IMR-90 (cell line): ENCODE results near the gene SRMS. TPM values are rescaled to one million over a fixed set of nuclear protein-coding genes. Genes with fewer than 3 reads are reported as not detected.
A peak's percentile ranks its signal among the peaks of the same experiment; 100 is the strongest.

Source experiments
- ATAC-seq: fragments of 200-7000 bp; cut with Tn5 transposase; 2 replicates; pipeline ENCODE4 v1.9.1; 2020; ENCODE audit warnings: low read depth, mild to moderate bottlenecking, moderate library complexity
- BruUV-seq: library from RNA; stranded (reverse); fragments of 400-500 nt; replicated peaks from 2 replicates; lab custom pipeline; 2021; lab: Mats Ljungman, UMichigan
- CTCF ChIA-PET: fragments of 300-600 bp; formaldehyde crosslinking; extraction: SDS; loops from one replicate; lab custom pipeline; 2021; ENCODE audit warnings: antibody characterized with exemption; lab: Yijun Ruan, JAX
- POLR2A ChIA-PET: fragments of 300-600 bp; sonication (Branson Sonifier 250); formaldehyde crosslinking; loops from one replicate; lab custom pipeline; 2022; ENCODE audit warnings: antibody characterized with exemption; ENCODE audit not compliant: unreplicated experiment; lab: Charles Lee
- DNase-seq: peaks from one replicate; pipeline ENCODE4 v3.0.0; 2013
- H2AFZ ChIP-seq: replicated peaks from 2 replicates; pipeline ENCODE3; 2013; ENCODE audit warnings: low read length, mild to moderate bottlenecking; ENCODE audit not compliant: poor library complexity
- H2AK5ac ChIP-seq: 2 replicates; pipeline ENCODE4 v1.6.1; 2013; ENCODE audit warnings: low read depth, low read length, inconsistent platforms
- H2AK9ac ChIP-seq: replicated peaks from 2 replicates; pipeline ENCODE3; 2013; ENCODE audit warnings: mild to moderate bottlenecking, low read depth, low read length, moderate library complexity; ENCODE audit not compliant: poor library complexity
- H2BK120ac ChIP-seq: 2 replicates; pipeline ENCODE4 v1.6.1; 2013; ENCODE audit warnings: low read depth, low read length, inconsistent platforms
- H2BK15ac ChIP-seq: 3 replicates; pipeline ENCODE4 v1.6.1; 2013; ENCODE audit warnings: low read depth, low read length, inconsistent platforms
- H2BK20ac ChIP-seq: 2 replicates; pipeline ENCODE4 v1.6.1; 2013; ENCODE audit warnings: low read depth, mild to moderate bottlenecking, inconsistent platforms, low read length, moderate library complexity
- H2BK5ac ChIP-seq: 2 replicates; pipeline ENCODE4 v1.6.1; 2013; ENCODE audit warnings: mild to moderate bottlenecking, low read depth, low read length, inconsistent platforms; ENCODE audit not compliant: poor library complexity, severe bottlenecking
- H3K14ac ChIP-seq: replicated peaks from 2 replicates; pipeline ENCODE4 v1.6.1; 2013; ENCODE audit warnings: low read depth, low read length, inconsistent platforms
- H3K18ac ChIP-seq: 2 replicates; pipeline ENCODE4 v1.6.1; 2013; ENCODE audit warnings: low read depth, low read length, control low read depth
- H3K23ac ChIP-seq: 2 replicates; pipeline ENCODE4 v1.6.1; 2013; ENCODE audit warnings: low read depth, low read length, inconsistent platforms
- H3K27ac ChIP-seq: 2 replicates; pipeline ENCODE4 v1.5.1; 2013; ENCODE audit warnings: mild to moderate bottlenecking, control low read depth, low read length; ENCODE audit not compliant: insufficient read depth
- H3K27me3 ChIP-seq: 2 replicates; pipeline ENCODE4 v1.6.1; 2013; ENCODE audit warnings: low read length; ENCODE audit not compliant: control insufficient read depth, insufficient read depth
- H3K36me3 ChIP-seq: 2 replicates; pipeline ENCODE4 v1.6.1; 2013; ENCODE audit warnings: low read length, mixed read lengths; ENCODE audit not compliant: control insufficient read depth, insufficient read depth
- H3K4ac ChIP-seq: 2 replicates; pipeline ENCODE4 v1.6.1; 2013; ENCODE audit warnings: low read depth, low read length, inconsistent platforms
- H3K4me1 ChIP-seq: 2 replicates; pipeline ENCODE4 v1.6.1; 2013; ENCODE audit warnings: low read length, mixed read lengths; ENCODE audit not compliant: control insufficient read depth, insufficient read depth
- H3K4me2 ChIP-seq: 2 replicates; pipeline ENCODE4 v1.6.1; 2013; ENCODE audit warnings: low read depth, mild to moderate bottlenecking, control low read depth, low read length, moderate library complexity
- H3K4me3 ChIP-seq: 2 replicates; pipeline ENCODE4 v1.5.1; 2013; ENCODE audit warnings: low read depth, mild to moderate bottlenecking, control low read depth, low read length, moderate library complexity; ENCODE audit not compliant: insufficient read depth
- H3K56ac ChIP-seq: 2 replicates; pipeline ENCODE4 v1.6.1; 2013; ENCODE audit warnings: low read length, inconsistent platforms; ENCODE audit not compliant: insufficient read depth; ENCODE audit errors: extremely low read depth
- H3K79me1 ChIP-seq, 2 experiments: 2 replicates each; pipeline ENCODE4 v1.6.1; 2013; ENCODE audit warnings: low read length in 2 of 2, inconsistent platforms in 1 of 2, low read depth in 1 of 2
- H3K9ac ChIP-seq: 2 replicates; pipeline ENCODE4 v1.6.1; 2013; ENCODE audit warnings: low read depth, low read length, control low read depth
- H3K9me1 ChIP-seq: 2 replicates; pipeline ENCODE4 v1.6.1; 2013; ENCODE audit warnings: low read length, inconsistent platforms; ENCODE audit not compliant: insufficient read depth
- H3K9me3 ChIP-seq: 2 replicates; pipeline ENCODE4 v1.6.1; 2013; ENCODE audit warnings: low read length; ENCODE audit not compliant: control insufficient read depth, insufficient read depth
- H4K20me1 ChIP-seq: 2 replicates; pipeline ENCODE4 v1.6.1; 2013; ENCODE audit warnings: low read length, inconsistent platforms; ENCODE audit not compliant: insufficient read depth
- H4K5ac ChIP-seq: 2 replicates; pipeline ENCODE4 v1.6.1; 2013; ENCODE audit warnings: mild to moderate bottlenecking, low read depth, low read length, control low read depth
- H4K8ac ChIP-seq, 2 experiments: 2 replicates each; pipeline ENCODE4 v1.6.1; 2013; ENCODE audit warnings: low read depth in 2 of 2, low read length in 2 of 2, control low read depth in 1 of 2, inconsistent platforms in 1 of 2
- H4K91ac ChIP-seq: 2 replicates; pipeline ENCODE4 v1.6.1; 2013; ENCODE audit warnings: low read depth, low read length, inconsistent platforms; ENCODE audit not compliant: insufficient read depth
- BHLHE40 ChIP-seq: fragments of 150-350 bp; IDR thresholded peaks from 2 replicates; pipeline ENCODE4 v1.6.1; 2016; ENCODE audit warnings: mild to moderate bottlenecking, low read depth, low read length
- CEBPB ChIP-seq: IDR thresholded peaks from 2 replicates; pipeline ENCODE4 v1.6.1; 2012; ENCODE audit warnings: low read depth, low read length, improper control_type of control experiment
- CHD1 ChIP-seq: IDR thresholded peaks from 2 replicates; pipeline ENCODE4 v1.6.1; 2012; ENCODE audit warnings: low read depth, low read length, improper control_type of control experiment
- FOS ChIP-seq: fragments of 150-350 bp; IDR thresholded peaks from 2 replicates; pipeline ENCODE4 v1.6.1; 2016; ENCODE audit warnings: low read depth, low read length
- MAZ ChIP-seq: IDR thresholded peaks from 2 replicates; pipeline ENCODE4 v1.6.1; 2012; ENCODE audit warnings: low read depth, mild to moderate bottlenecking, low read length, improper control_type of control experiment, moderate library complexity, borderline replicate concordance
- NFE2L2 ChIP-seq: fragments of 150-350 bp; IDR thresholded peaks from 2 replicates; pipeline ENCODE4 v1.6.1; 2016; ENCODE audit warnings: low read depth, mild to moderate bottlenecking, low read length
- POLR2A ChIP-seq: IDR thresholded peaks from 2 replicates; pipeline ENCODE4 v1.6.1; 2012; ENCODE audit warnings: mild to moderate bottlenecking, low read depth, low read length
- RAD21 ChIP-seq: IDR thresholded peaks from 2 replicates; pipeline ENCODE4 v1.6.1; 2012; ENCODE audit warnings: low read length, improper control_type of control experiment
- WGBS, 2 experiments: methylation state at CpG; one replicate each; pipeline versions ENCODE4 v1.1.5 to v1.1.7; 2013; ENCODE audit warnings: missing lambda C conversion rate in 2 of 2; ENCODE audit not compliant: insufficient read length in 1 of 2; ENCODE audit errors: extremely low coverage in 2 of 2; 5-methylcytosine and 5-hydroxymethylcytosine counted together
- dilution Hi-C: fragments of 300-500 bp; cut with HindIII; formaldehyde crosslinking; loops from one replicate; pipeline ENCODE4 v1.14.3; 2018; ENCODE audit warnings: low sequenced_read_pairs; ENCODE audit not compliant: unreplicated experiment
- in situ Hi-C: fragments of 300-500 bp; cut with MboI; formaldehyde crosslinking; loops from 3 replicates; pipeline ENCODE4 v1.14.3; 2019; ENCODE audit warnings: low sequenced_read_pairs, inconsistent platforms, mixed read lengths
- intact Hi-C: fragments of 100-400 bp; cut with micrococcal nuclease; formaldehyde crosslinking; loops from 2 replicates; pipeline ENCODE4 v1.10.0; 2022
- polyA plus RNA-seq, 3 experiments: library from polyadenylated mRNA; depleted of rRNA; stranded (reverse); fragments of >200 nt; gene quantifications; 2 replicates each; pipeline ENCODE4 v1.2.3, GENCODE V29; 2012; ENCODE audit warnings: low replicate concordance in 1 of 3
- total RNA-seq: library from RNA; depleted of rRNA; stranded (reverse); fragments of >200 nt; gene quantifications from 2 replicates; pipeline ENCODE4 v1.2.3, GENCODE V29; 2012
- TF ChIP-seq, protein P1 (sequence below): fragments of 150-350 bp; IDR thresholded peaks from 2 replicates; pipeline ENCODE4 v1.6.1; 2016; ENCODE audit warnings: low read depth, mild to moderate bottlenecking, low read length, moderate library complexity, borderline replicate concordance
- TF ChIP-seq, protein P2 (sequence below): conservative IDR thresholded peaks from 2 replicates; pipeline ENCODE4 v1.5.1; 2012; ENCODE audit warnings: mild to moderate bottlenecking, low read depth, low read length, improper control_type of control experiment

SRMS gene
- total and polyA plus RNA-seq, 2 of the 4 experiments (the other 2 are of a cell fraction), result not detected

DNA sequence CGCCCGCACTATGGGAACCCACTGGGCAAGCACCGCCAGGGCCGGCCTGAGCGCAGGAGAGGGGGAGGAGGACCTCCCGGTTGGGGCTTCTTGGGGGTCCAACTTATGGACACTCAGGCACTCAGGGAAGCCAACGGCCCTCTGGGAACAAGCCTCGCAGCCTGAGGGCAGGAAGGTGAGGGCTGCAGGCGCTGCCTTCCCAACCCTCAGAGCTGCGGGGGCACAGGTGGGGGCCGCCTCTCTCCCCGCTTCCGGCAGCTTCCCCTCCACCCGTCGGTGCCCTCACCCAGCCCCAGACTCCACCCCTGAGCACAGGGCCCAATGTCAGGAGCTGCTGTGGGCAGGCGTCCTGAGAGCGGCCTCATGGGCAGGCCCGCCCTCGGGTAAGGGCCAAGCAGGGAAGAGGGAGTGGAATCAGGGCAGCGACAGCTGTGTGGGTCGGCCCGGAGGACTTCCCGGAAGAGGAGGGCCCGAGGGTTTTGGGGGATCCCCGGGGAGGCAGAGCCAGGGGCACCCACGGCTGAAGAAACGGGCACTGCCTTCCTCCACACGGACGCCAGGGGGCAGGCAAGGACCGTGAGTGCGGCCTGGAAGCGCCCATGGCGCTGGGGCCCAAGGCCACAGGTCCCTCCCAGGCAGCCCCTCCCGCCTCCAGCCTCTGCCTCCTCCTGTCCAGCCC is 9.9 kb downstream of the SRMS start (continued):
- TF ChIP-seq, protein P1, sequence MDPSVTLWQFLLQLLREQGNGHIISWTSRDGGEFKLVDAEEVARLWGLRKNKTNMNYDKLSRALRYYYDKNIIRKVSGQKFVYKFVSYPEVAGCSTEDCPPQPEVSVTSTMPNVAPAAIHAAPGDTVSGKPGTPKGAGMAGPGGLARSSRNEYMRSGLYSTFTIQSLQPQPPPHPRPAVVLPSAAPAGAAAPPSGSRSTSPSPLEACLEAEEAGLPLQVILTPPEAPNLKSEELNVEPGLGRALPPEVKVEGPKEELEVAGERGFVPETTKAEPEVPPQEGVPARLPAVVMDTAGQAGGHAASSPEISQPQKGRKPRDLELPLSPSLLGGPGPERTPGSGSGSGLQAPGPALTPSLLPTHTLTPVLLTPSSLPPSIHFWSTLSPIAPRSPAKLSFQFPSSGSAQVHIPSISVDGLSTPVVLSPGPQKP, result no peak

DNA sequence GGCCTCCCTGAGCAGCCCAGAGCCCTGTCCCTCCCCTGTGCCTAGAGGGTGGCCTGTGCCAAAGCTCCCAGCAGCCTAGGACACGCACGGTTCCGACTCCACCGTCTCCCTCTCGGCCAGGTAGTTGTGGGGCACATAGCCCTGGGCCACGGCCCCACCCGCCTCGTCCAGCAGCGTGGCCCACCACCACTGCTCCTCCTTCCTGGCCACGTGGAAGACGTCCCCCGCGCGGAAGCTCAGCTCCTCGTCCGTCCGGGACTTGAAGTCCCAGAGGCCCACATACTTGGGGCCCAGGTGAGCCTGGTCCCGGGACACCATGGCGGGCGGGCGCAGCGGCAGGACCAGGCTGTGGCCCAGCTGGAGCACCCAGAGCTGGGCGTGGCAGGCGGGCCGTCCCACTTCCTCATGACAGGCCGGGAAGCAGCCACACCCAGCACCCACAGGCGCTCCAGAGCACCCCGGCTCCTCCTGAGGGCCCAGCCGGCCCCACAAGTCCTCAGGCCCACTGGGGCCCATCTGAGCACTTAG is 10.5 kb downstream of the SRMS start, which contains the start of gene PTK6:
TSS of gene PTK6 (minus strand) at position 380 of the 528 bp plus-strand sequence. CDS start at position 318, 62 bp downstream.
- Histone ChIP-seq H2BK15ac (no peak within 1 kb of the TSS), H2BK5ac (no peak within 1 kb of the TSS), H2AK9ac (peak within 1 kb of the TSS; percentile 43), H2AFZ (peak within 1 kb of the TSS; percentile 98), H3K79me1 (no peaks in the 10 kb centered on the region), H3K27me3 (peaks cover 4% of the 10 kb centered on the region; the same call in 1 of the 2 replicates), H3K56ac (no peak within 1 kb of the TSS), H2BK20ac (no peak within 1 kb of the TSS), H4K5ac (peak within 1 kb of the TSS; percentile 50; the same call in 1 of the 2 replicates), H3K23ac (no peak within 1 kb of the TSS), H4K91ac (0 out of 2 replicates have a peak within 1 kb of the TSS, but pooled peaks have one; percentile 8), H2AK5ac (peak within 1 kb of the TSS; percentile 39; the same call in 1 of the 2 replicates), H3K4me2 (peak within 1 kb of the TSS; percentile 28; the same call in 1 of the 2 replicates), H4K20me1 (no peaks in the 10 kb centered on the region), H3K14ac (no peak within 1 kb of the TSS), H3K4me3 (0 out of 2 replicates have a peak within 1 kb of the TSS, but pooled peaks have one; percentile 12), H3K36me3 (no peaks in the 10 kb centered on the region), H3K9me1 (no peaks in the 10 kb centered on the region), H4K8ac (peak within 1 kb of the TSS; percentile 5 to 91; a peak in 3 of 4 replicates), H3K4me1 (peaks cover 3% of the 10 kb centered on the region; the same call in 1 of the 2 replicates), H3K4ac (peak within 1 kb of the TSS; percentile 39; the same call in 1 of the 2 replicates), H2BK120ac (peak within 1 kb of the TSS; percentile 62; the same call in 1 of the 2 replicates), H3K27ac (no peak within 1 kb of the TSS; the same call in 1 of the 2 replicates), H3K18ac (no peak within 1 kb of the TSS), H3K9ac (no peak within 1 kb of the TSS), H3K9me3 (no peaks in the 10 kb centered on the region)
- dilution Hi-C loops (no loop called here), intact Hi-C loops (loop anchor here (5.0 to 10.0 kb wide), 3 partner anchors 118 to 520 kb away; partner anchors contain the start of genes RTEL1, STMN3 and UCKL1), in situ Hi-C loops (loop anchor here (10.0 kb wide), 2 partner anchors 328 to 438 kb away; partner anchors contain the start of genes ABHD16B, SAMD10 and TPD52L2)
- DNase-seq (no peak), ATAC-seq (no peak)
- ChIA-PET POLR2A (no interaction called here), CTCF (interaction anchor here (0.5 to 1.9 kb wide), 9 partner anchors 15 to 502 kb away, joined by 3 to 10 read pairs (median 3); partner anchors contain the start of gene TPD52L2)
- 92% methylated on average over 10 of the region's 29 CpGs; no CpG with 5 or more reads in 1 of the 2 experiments for WGBS, 2 experiments
- no TSS peak for BruUV-seq
- TF ChIP-seq CEBPB (no peak), NFE2L2 (no peak), MAZ (no peak), POLR2A (no peak), FOS (no peak), RAD21 (no peak), BHLHE40 (no peak), CHD1 (no peak)
- TF ChIP-seq, protein P2, sequence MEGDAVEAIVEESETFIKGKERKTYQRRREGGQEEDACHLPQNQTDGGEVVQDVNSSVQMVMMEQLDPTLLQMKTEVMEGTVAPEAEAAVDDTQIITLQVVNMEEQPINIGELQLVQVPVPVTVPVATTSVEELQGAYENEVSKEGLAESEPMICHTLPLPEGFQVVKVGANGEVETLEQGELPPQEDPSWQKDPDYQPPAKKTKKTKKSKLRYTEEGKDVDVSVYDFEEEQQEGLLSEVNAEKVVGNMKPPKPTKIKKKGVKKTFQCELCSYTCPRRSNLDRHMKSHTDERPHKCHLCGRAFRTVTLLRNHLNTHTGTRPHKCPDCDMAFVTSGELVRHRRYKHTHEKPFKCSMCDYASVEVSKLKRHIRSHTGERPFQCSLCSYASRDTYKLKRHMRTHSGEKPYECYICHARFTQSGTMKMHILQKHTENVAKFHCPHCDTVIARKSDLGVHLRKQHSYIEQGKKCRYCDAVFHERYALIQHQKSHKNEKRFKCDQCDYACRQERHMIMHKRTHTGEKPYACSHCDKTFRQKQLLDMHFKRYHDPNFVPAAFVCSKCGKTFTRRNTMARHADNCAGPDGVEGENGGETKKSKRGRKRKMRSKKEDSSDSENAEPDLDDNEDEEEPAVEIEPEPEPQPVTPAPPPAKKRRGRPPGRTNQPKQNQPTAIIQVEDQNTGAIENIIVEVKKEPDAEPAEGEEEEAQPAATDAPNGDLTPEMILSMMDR, result no peak
- TF ChIP-seq, protein P1, result no peak
